H1 (cell line): Measurements from ENCODE around the gene DMPK. TPM values are rescaled to one million over a fixed set of nuclear protein-coding genes. Genes with fewer than 3 reads are reported as not detected.

ENCODE experiments used
- POLR2AphosphoS5 ChIP-seq: IDR thresholded peaks from 2 replicates; pipeline ENCODE4 v1.6.1; 2011; ENCODE audit warnings: low read depth, low read length
- SIRT6 ChIP-seq: IDR thresholded peaks from one replicate; pipeline ENCODE4 v1.7.1; 2012; ENCODE audit warnings: low read length, inconsistent platforms
- SIX5 ChIP-seq: IDR thresholded peaks from 2 replicates; pipeline ENCODE4 v1.6.1; 2011; ENCODE audit warnings: mild to moderate bottlenecking, low read depth, low read length
- polyA plus RNA-seq, 7 experiments: library from polyadenylated mRNA; depleted of rRNA in 3 of 7; stranded (reverse) in 5 of 7; unstranded in 2 of 7; fragments of >200 nt in 5 of 7; fragments of 200-250 nt in 2 of 7; gene quantifications; 1 replicate in 5 of 7; 2 replicates in 1 of 7; 4 replicates in 1 of 7; pipeline versions ENCODE4 v1.2.1 to v1.2.3, GENCODE V29; 2011 to 2013; ENCODE audit warnings: missing spikeins in 2 of 7, mixed read lengths in 2 of 7
- total RNA-seq: library from RNA; stranded (reverse); fragmentation: NEBNext Ultra II Directional; extraction: Animal tissue kit (Norgen Biotek cat#: 25700); gene quantifications from 2 replicates; pipeline ENCODE4 v1.2.1, GENCODE V29; 2021
- TF ChIP-seq, protein P1 (sequence below): IDR thresholded peaks from 2 replicates; pipeline ENCODE4 v1.6.1; 2012; ENCODE audit warnings: inconsistent platforms

DMPK gene
- total and polyA plus RNA-seq, 2 of the 8 experiments (the other 6 are each of a cell fraction or from before 2014, with no cell fraction given): 13.7 to 27.4 TPM

DNA sequence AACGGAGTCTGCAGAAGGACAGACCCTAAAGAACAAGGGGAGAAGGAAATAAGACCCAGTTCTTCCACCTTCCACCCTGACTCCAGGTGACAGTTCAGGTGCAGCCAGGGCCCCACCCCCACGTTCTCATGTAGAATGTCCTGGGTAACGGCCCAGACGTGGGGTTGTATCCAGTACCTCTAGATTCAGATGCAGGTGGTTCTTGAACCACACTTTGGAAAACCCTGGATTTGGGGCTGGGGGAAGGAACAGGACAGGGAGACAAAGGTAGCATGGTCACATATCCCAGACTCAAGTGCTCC lies 2.2 kb downstream of the DMPK start (continued):
- no peak for TF ChIP-seq POLR2AphosphoS5
- no peak for TF ChIP-seq SIX5
- TF ChIP-seq SIRT6: no peak
- TF ChIP-seq, protein P1, sequence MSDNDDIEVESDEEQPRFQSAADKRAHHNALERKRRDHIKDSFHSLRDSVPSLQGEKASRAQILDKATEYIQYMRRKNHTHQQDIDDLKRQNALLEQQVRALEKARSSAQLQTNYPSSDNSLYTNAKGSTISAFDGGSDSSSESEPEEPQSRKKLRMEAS: no peak
